ENCODE results near the gene OR10W1. TPM values are rescaled to one million over a fixed set of nuclear protein-coding genes. Genes with fewer than 3 reads are reported as not detected.

Gene OR10W1
- total and polyA plus RNA-seq, 9 donors, result not detected

DNA sequence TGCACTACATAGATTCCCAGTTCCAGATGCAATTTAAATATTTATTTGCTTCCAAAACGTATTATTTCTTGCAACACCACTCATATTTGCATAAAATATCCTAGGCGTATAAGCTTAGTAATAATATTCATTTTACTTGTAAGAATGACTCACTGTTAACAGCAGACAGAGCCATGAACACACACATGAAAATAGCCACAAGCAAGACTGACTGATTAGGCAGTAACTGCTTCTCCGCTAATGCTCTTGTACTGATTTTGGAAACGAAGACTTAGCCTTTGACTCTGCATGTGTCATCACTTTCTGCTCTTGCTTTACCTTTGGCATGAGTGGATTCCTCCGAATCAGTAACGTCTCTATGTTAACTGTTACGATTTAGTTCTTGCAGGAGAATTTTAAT, 45.3 kb downstream of the OR10W1 start:
- no peak overlapping the region for H3K4me3 ChIP-seq
- TF ChIP-seq, protein P1, sequence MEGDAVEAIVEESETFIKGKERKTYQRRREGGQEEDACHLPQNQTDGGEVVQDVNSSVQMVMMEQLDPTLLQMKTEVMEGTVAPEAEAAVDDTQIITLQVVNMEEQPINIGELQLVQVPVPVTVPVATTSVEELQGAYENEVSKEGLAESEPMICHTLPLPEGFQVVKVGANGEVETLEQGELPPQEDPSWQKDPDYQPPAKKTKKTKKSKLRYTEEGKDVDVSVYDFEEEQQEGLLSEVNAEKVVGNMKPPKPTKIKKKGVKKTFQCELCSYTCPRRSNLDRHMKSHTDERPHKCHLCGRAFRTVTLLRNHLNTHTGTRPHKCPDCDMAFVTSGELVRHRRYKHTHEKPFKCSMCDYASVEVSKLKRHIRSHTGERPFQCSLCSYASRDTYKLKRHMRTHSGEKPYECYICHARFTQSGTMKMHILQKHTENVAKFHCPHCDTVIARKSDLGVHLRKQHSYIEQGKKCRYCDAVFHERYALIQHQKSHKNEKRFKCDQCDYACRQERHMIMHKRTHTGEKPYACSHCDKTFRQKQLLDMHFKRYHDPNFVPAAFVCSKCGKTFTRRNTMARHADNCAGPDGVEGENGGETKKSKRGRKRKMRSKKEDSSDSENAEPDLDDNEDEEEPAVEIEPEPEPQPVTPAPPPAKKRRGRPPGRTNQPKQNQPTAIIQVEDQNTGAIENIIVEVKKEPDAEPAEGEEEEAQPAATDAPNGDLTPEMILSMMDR (IDR thresholded peaks at IDR 0.05), result no peak
- TF ChIP-seq POLR2A (IDR thresholded peaks at IDR 0.05) (no peak), EP300 (IDR thresholded peaks at IDR 0.05) (no peak)
- WGBS, 3 donors, result 71 to 76% (median 71%) methylated on average over 7 of the region's 7 CpGs

More for the DNA sequence above, 45.3 kb downstream of the OR10W1 start:
- H3K27ac ChIP-seq, result no peak overlapping the region
- H3K4me1 ChIP-seq (ENCODE audit: insufficient read depth), result no peaks in the 10 kb centered on the region
- intact Hi-C loops (cut with DNase I), result no loop called here
- H3K27me3 ChIP-seq, result no peaks in the 10 kb centered on the region
- DNase-seq, result no peak
- no peaks in the 10 kb centered on the region for H3K9me3 ChIP-seq
- no peaks in the 10 kb centered on the region for H3K36me3 ChIP-seq

Other genes with a start within 250 kb of the OR10W1 start
- not detected for gene OR9Q1, start 244.4 kb downstream of the OR10W1 start, total RNA-seq
- not detected for gene OR9Q1, start 244.4 kb downstream of the OR10W1 start, polyA plus RNA-seq
- gene OR6Q1, start 237.3 kb downstream of the OR10W1 start, total RNA-seq, result not detected
- gene OR6Q1, start 237.3 kb downstream of the OR10W1 start, polyA plus RNA-seq, result not detected
- gene OR9I1, start 142.7 kb downstream of the OR10W1 start, total RNA-seq, result not detected
- not detected for gene OR9I1, start 142.7 kb downstream of the OR10W1 start, polyA plus RNA-seq
- gene OR9Q2, start 79.2 kb downstream of the OR10W1 start, total RNA-seq, result not detected
- not detected for gene OR9Q2, start 79.2 kb downstream of the OR10W1 start, polyA plus RNA-seq
- not detected for gene OR1S2, start 64.1 kb downstream of the OR10W1 start, total RNA-seq
- gene OR1S2, start 64.1 kb downstream of the OR10W1 start, polyA plus RNA-seq, result not detected
- gene OR1S1, start 55.5 kb downstream of the OR10W1 start, total RNA-seq, result not detected
- not detected for gene OR1S1, start 55.5 kb downstream of the OR10W1 start, polyA plus RNA-seq
- not detected for gene OR10Q1, start 39.3 kb downstream of the OR10W1 start, total RNA-seq
- not detected for gene OR10Q1, start 39.3 kb downstream of the OR10W1 start, polyA plus RNA-seq
- gene OR5B17, start 90.8 kb upstream of the OR10W1 start, total RNA-seq, result not detected
- not detected for gene OR5B17, start 90.8 kb upstream of the OR10W1 start, polyA plus RNA-seq
- gene OR5B3, start 138.6 kb upstream of the OR10W1 start, total RNA-seq, result not detected
- not detected for gene OR5B3, start 138.6 kb upstream of the OR10W1 start, polyA plus RNA-seq
- gene OR5B2, start 159.9 kb upstream of the OR10W1 start, total RNA-seq, result not detected
- gene OR5B2, start 159.9 kb upstream of the OR10W1 start, polyA plus RNA-seq, result not detected
- not detected for gene OR5B12, start 174.0 kb upstream of the OR10W1 start, total RNA-seq
- not detected for gene OR5B12, start 174.0 kb upstream of the OR10W1 start, polyA plus RNA-seq
- gene OR5B21, start 239.8 kb upstream of the OR10W1 start, total RNA-seq, result under 1 TPM in 1 of 7 donors, not detected in 6; 0.25 TPM
- gene OR5B21, start 239.8 kb upstream of the OR10W1 start, polyA plus RNA-seq, result not detected

Data from ovary (tissue), 9 donors.